GM12878 (cell line): ENCODE results near the gene PLCB2. TPM values are rescaled to one million over a fixed set of nuclear protein-coding genes. Genes with fewer than 3 reads are reported as not detected.

ENCODE experiments used
- KLF5 ChIP-seq: fragments of 450-650 bp; IDR thresholded peaks from 2 replicates; pipeline ENCODE4 v1.6.1; 2014; ENCODE audit warnings: mild to moderate bottlenecking; ENCODE audit not compliant: partially characterized antibody
- SRF ChIP-seq, 2 experiments: IDR thresholded peaks; 2 replicates each; pipeline ENCODE4 v1.6.1; 2011; ENCODE audit warnings: low read depth in 2 of 2, low read length in 2 of 2, mild to moderate bottlenecking in 1 of 2, moderate library complexity in 1 of 2
- SUZ12 ChIP-seq: fragments of 200-600 bp; sonication (generic); IDR thresholded peaks from one replicate; pipeline ENCODE4 v1.6.1; 2018; ENCODE audit warnings: antibody characterized with exemption, mild to moderate bottlenecking; ENCODE audit not compliant: unreplicated experiment
- TBL1XR1 ChIP-seq: IDR thresholded peaks from 2 replicates; pipeline ENCODE4 v1.6.1; 2012; ENCODE audit warnings: low read depth, low read length, improper control_type of control experiment
- WRNIP1 ChIP-seq: IDR thresholded peaks from 2 replicates; pipeline ENCODE4 v1.6.1; 2011; ENCODE audit warnings: low read depth, low read length, improper control_type of control experiment, borderline replicate concordance
- ZZZ3 ChIP-seq: IDR thresholded peaks from 2 replicates; pipeline ENCODE4 v1.6.1; 2011; ENCODE audit warnings: low read depth; ENCODE audit not compliant: control insufficient read depth, insufficient read length
- polyA plus RNA-seq, 11 experiments: library from polyadenylated mRNA; depleted of rRNA in 4 of 11; unstranded in 6 of 11; stranded (reverse) in 5 of 11; fragments of >200 nt; fragmentation: Nextera tagmentation in 4 of 11; fragmentation: Illumina TruSeq in 1 of 11; extraction: Ambion mirVana in 4 of 11; extraction: Trizol in 1 of 11; gene quantifications; 1 replicate in 1 of 11; 2 replicates in 10 of 11; pipeline versions ENCODE4 v1.2.1 to v1.2.3, GENCODE V29; 2011 to 2016; ENCODE audit warnings: inconsistent platforms in 2 of 11, missing spikeins in 2 of 11, low read depth in 1 of 11
- total RNA-seq, 4 experiments: library from RNA; depleted of rRNA in 3 of 4; stranded (reverse); fragments of >200 nt in 3 of 4; fragmentation: Illumina TruSeq in 1 of 4; extraction: Trizol in 1 of 4; gene quantifications; 2 replicates each; pipeline versions ENCODE4 v1.2.1 to v1.2.3, GENCODE V29; 2013 to 2021
- TF ChIP-seq, protein P1 (sequence below): fragments of 450-650 bp; IDR thresholded peaks from 2 replicates; pipeline ENCODE4 v1.6.1; 2014; ENCODE audit warnings: mild to moderate bottlenecking
- TF ChIP-seq, protein P2 (sequence below): fragments of 450-650 bp; IDR thresholded peaks from 2 replicates; pipeline ENCODE4 v1.6.1; 2017; ENCODE audit warnings: mild to moderate bottlenecking, moderate library complexity
- TF ChIP-seq, protein P3 (sequence below): IDR thresholded peaks from 2 replicates; pipeline ENCODE4 v1.6.1; 2011; ENCODE audit warnings: low read depth, low read length, improper control_type of control experiment, borderline replicate concordance
- TF ChIP-seq, protein P4 (sequence below): fragments of 450-650 bp; IDR thresholded peaks from 2 replicates; pipeline ENCODE4 v1.6.1; 2017; ENCODE audit warnings: antibody characterized with exemption, mild to moderate bottlenecking, moderate library complexity

PLCB2 gene
- total and polyA plus RNA-seq, 10 of the 15 experiments (the other 5 are each of a cell fraction or from before 2014, with no cell fraction given), result 1.2 to 39.4 (median 10.7) TPM

DNA sequence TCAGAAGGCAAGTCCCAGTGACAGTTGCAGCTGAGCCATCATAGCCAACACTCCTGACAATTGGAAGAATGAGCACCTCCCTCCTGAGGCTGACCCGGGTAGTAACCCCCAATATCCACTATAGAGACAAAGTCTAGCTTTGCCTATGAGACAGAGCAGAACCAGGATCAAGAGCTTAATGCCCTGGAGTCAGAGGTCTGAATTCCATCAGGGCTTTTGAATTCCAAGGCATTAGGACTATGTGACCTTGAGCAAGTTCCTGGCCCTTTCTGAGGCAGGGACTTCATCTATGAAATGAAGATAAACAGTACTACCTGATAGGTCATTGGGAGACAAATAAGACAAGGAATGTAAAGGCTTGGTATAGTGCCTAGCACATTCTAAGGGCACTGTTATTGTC lies 12.7 kb upstream of the PLCB2 start (continued):
- TF ChIP-seq SUZ12 (no peak), WRNIP1 (no peak), KLF5 (no peak), TBL1XR1 (no peak), ZZZ3 (no peak), SRF (IDR thresholded peaks at IDR 0.05; ENCODE audit: low read depth in 2 of 2, low read length in 2 of 2) (no peak)
- TF ChIP-seq, protein P1, sequence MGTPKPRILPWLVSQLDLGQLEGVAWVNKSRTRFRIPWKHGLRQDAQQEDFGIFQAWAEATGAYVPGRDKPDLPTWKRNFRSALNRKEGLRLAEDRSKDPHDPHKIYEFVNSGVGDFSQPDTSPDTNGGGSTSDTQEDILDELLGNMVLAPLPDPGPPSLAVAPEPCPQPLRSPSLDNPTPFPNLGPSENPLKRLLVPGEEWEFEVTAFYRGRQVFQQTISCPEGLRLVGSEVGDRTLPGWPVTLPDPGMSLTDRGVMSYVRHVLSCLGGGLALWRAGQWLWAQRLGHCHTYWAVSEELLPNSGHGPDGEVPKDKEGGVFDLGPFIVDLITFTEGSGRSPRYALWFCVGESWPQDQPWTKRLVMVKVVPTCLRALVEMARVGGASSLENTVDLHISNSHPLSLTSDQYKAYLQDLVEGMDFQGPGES, result no peak
- TF ChIP-seq, protein P2, sequence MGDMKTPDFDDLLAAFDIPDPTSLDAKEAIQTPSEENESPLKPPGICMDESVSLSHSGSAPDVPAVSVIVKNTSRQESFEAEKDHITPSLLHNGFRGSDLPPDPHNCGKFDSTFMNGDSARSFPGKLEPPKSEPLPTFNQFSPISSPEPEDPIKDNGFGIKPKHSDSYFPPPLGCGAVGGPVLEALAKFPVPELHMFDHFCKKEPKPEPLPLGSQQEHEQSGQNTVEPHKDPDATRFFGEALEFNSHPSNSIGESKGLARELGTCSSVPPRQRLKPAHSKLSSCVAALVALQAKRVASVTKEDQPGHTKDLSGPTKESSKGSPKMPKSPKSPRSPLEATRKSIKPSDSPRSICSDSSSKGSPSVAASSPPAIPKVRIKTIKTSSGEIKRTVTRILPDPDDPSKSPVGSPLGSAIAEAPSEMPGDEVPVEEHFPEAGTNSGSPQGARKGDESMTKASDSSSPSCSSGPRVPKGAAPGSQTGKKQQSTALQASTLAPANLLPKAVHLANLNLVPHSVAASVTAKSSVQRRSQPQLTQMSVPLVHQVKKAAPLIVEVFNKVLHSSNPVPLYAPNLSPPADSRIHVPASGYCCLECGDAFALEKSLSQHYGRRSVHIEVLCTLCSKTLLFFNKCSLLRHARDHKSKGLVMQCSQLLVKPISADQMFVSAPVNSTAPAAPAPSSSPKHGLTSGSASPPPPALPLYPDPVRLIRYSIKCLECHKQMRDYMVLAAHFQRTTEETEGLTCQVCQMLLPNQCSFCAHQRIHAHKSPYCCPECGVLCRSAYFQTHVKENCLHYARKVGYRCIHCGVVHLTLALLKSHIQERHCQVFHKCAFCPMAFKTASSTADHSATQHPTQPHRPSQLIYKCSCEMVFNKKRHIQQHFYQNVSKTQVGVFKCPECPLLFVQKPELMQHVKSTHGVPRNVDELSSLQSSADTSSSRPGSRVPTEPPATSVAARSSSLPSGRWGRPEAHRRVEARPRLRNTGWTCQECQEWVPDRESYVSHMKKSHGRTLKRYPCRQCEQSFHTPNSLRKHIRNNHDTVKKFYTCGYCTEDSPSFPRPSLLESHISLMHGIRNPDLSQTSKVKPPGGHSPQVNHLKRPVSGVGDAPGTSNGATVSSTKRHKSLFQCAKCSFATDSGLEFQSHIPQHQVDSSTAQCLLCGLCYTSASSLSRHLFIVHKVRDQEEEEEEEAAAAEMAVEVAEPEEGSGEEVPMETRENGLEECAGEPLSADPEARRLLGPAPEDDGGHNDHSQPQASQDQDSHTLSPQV, result no peak
- TF ChIP-seq, protein P3, sequence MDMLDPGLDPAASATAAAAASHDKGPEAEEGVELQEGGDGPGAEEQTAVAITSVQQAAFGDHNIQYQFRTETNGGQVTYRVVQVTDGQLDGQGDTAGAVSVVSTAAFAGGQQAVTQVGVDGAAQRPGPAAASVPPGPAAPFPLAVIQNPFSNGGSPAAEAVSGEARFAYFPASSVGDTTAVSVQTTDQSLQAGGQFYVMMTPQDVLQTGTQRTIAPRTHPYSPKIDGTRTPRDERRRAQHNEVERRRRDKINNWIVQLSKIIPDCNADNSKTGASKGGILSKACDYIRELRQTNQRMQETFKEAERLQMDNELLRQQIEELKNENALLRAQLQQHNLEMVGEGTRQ, result no peak
- TF ChIP-seq, protein P4, sequence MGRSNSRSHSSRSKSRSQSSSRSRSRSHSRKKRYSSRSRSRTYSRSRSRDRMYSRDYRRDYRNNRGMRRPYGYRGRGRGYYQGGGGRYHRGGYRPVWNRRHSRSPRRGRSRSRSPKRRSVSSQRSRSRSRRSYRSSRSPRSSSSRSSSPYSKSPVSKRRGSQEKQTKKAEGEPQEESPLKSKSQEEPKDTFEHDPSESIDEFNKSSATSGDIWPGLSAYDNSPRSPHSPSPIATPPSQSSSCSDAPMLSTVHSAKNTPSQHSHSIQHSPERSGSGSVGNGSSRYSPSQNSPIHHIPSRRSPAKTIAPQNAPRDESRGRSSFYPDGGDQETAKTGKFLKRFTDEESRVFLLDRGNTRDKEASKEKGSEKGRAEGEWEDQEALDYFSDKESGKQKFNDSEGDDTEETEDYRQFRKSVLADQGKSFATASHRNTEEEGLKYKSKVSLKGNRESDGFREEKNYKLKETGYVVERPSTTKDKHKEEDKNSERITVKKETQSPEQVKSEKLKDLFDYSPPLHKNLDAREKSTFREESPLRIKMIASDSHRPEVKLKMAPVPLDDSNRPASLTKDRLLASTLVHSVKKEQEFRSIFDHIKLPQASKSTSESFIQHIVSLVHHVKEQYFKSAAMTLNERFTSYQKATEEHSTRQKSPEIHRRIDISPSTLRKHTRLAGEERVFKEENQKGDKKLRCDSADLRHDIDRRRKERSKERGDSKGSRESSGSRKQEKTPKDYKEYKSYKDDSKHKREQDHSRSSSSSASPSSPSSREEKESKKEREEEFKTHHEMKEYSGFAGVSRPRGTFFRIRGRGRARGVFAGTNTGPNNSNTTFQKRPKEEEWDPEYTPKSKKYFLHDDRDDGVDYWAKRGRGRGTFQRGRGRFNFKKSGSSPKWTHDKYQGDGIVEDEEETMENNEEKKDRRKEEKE, result no peak
